GM23248 (cell line): ENCODE data around the gene DSG2. TPM values are rescaled to one million over a fixed set of nuclear protein-coding genes. Genes with fewer than 3 reads are reported as not detected.

Experiments used
- DNase-seq: peaks from one replicate; pipeline ENCODE4 v3.0.0-alpha.2; 2015
- H2AFZ ChIP-seq: fragments of 200-600 bp; sonication (generic); 2 replicates; pipeline ENCODE4 v1.6.1; 2016; ENCODE audit warnings: antibody characterized with exemption
- H3F3A ChIP-seq: fragments of 200-600 bp; sonication (generic); 2 replicates; pipeline ENCODE4 v1.6.1; 2016; ENCODE audit warnings: mild to moderate bottlenecking, antibody characterized with exemption, mixed run types; ENCODE audit not compliant: insufficient read depth
- H3K27ac ChIP-seq: fragments of 200-600 bp; sonication (generic); 2 replicates; pipeline ENCODE4 v1.5.1; 2016; ENCODE audit warnings: mild to moderate bottlenecking
- H3K27me3 ChIP-seq: fragments of 200-600 bp; sonication (generic); replicated peaks from 2 replicates; pipeline ENCODE4 v1.6.1; 2016; ENCODE audit warnings: mild to moderate bottlenecking; ENCODE audit not compliant: insufficient read depth
- H3K36me3 ChIP-seq: fragments of 200-600 bp; sonication (generic); 2 replicates; pipeline ENCODE4 v1.6.1; 2016; ENCODE audit warnings: low read depth, mild to moderate bottlenecking
- H3K4me1 ChIP-seq: fragments of 200-600 bp; sonication (generic); 2 replicates; pipeline ENCODE4 v1.6.1; 2016; ENCODE audit warnings: mild to moderate bottlenecking; ENCODE audit not compliant: insufficient read depth
- H3K4me2 ChIP-seq: fragments of 200-600 bp; sonication (generic); one replicate; pipeline ENCODE4 v1.6.1; 2016; ENCODE audit warnings: mild to moderate bottlenecking; ENCODE audit not compliant: unreplicated experiment
- H3K4me3 ChIP-seq: fragments of 200-600 bp; sonication (generic); 2 replicates; pipeline ENCODE4 v1.5.1; 2016; ENCODE audit warnings: mild to moderate bottlenecking
- H3K79me2 ChIP-seq: fragments of 200-600 bp; sonication (generic); 2 replicates; pipeline ENCODE4 v1.6.1; 2016; ENCODE audit warnings: mild to moderate bottlenecking; ENCODE audit not compliant: insufficient read depth
- H3K9ac ChIP-seq: fragments of 200-600 bp; sonication (generic); 2 replicates; pipeline ENCODE4 v1.6.1; 2016; ENCODE audit warnings: mild to moderate bottlenecking
- H3K9me2 ChIP-seq: fragments of 200-600 bp; sonication (generic); 2 replicates; pipeline ENCODE4 v1.6.1; 2016; ENCODE audit warnings: mixed run types, mild to moderate bottlenecking, moderate library complexity; ENCODE audit not compliant: insufficient read depth
- H3K9me3 ChIP-seq: fragments of 200-600 bp; sonication (generic); one replicate; pipeline ENCODE4 v1.6.1; 2017; ENCODE audit warnings: low read depth
- H4K20me1 ChIP-seq: fragments of 200-600 bp; sonication (generic); 2 replicates; pipeline ENCODE4 v1.6.0; 2016; ENCODE audit not compliant: insufficient read depth
- EZH2 ChIP-seq: fragments of 200-600 bp; sonication (generic); IDR thresholded peaks from 2 replicates; pipeline ENCODE4 v1.6.1; 2018; ENCODE audit warnings: antibody characterized with exemption, mild to moderate bottlenecking; ENCODE audit not compliant: insufficient read depth, poor library complexity, severe bottlenecking
- EZH2phosphoT487 ChIP-seq: fragments of 200-600 bp; sonication (generic); IDR thresholded peaks from 2 replicates; pipeline ENCODE4 v1.6.1; 2018; ENCODE audit warnings: antibody characterized with exemption, moderate library complexity, mild to moderate bottlenecking, low read depth; ENCODE audit not compliant: insufficient read depth
- WGBS, 2 experiments: methylation state at CpG; one replicate each; pipeline ENCODE4 v1.1.6; 2015 to 2017; ENCODE audit warnings: low lambda C conversion rate in 2 of 2, low coverage in 1 of 2; ENCODE audit errors: missing lambda C conversion rate in 2 of 2; 5-methylcytosine and 5-hydroxymethylcytosine counted together
- in situ Hi-C: fragments of 300-500 bp; cut with MboI; formaldehyde crosslinking; loops from 2 replicates; pipeline ENCODE4 v1.15.0; 2020
- polyA plus RNA-seq: library from polyadenylated mRNA; unstranded; fragments of >200 nt; fragmentation: Nextera tagmentation; extraction: Ambion mirVana; gene quantifications from 2 replicates; pipeline ENCODE4 v1.2.1, GENCODE V29; 2016
- total RNA-seq: library from RNA; depleted of rRNA; stranded (reverse); fragments of >200 nt; shearing (Covaris generic); gene quantifications from 2 replicates; pipeline ENCODE4 v1.2.3, GENCODE V29; 2014

The DSG2 gene
- total and polyA plus RNA-seq, 2 experiments from 2014 or later, result under 0.01 TPM; not detected in 1

DNA sequence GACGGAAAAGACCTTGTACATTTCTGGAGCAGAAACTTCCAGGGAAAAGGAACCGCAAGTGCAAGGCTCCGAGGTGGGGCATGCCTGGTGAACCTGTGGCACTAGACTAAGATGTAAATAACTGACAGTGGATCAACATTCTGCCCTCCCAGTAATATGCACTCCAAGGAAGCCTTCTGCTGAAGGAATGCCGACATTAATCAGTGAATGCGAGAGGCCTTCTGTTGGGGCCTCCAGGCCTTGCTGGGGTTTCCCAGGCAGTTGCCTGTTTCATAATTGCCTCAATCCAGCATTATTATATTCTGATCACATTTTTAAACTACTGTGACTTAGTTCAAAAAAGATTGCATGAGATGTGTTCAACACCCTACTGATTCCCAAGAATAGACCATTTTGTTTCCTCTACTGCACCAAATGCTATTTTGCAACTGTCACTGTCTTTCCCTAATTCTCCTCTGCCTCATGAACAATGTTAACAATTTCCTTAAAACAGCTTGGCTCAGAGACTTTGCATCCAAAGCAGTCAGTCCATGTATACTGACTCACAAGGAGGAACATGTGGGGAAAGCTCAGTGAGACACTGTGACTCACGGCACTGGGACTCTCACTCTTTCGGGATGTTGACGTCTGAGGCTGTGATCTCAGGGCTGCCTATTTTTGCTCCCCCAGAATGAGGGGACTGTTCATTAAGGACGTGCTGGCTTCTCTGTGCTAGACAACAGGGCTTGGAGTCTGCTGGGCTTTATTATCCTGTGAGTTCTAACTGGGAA, 10.5 kb upstream of the DSG2 start:
- no peaks in the 10 kb centered on the region; the same call in 1 of the 2 replicates for H3K27me3 ChIP-seq
- no peaks in the 10 kb centered on the region for H3K9me3 ChIP-seq
- 44% methylated on average over 9 of the region's 9 CpGs for WGBS, 2 experiments
- H3K36me3 ChIP-seq, result no peaks in the 10 kb centered on the region
- H2AFZ ChIP-seq, result no peak overlapping the region
- no peak overlapping the region for H3K4me2 ChIP-seq
- H3K4me3 ChIP-seq, result no peak overlapping the region
- H3K4me1 ChIP-seq, result no peaks in the 10 kb centered on the region
- H3K27ac ChIP-seq, result no peak overlapping the region
- in situ Hi-C loops, result no loop called here
- peak; percentile 88 for DNase-seq
- TF ChIP-seq EZH2phosphoT487, result no peak
- no peak for TF ChIP-seq EZH2
- H3F3A ChIP-seq, result no peaks in the 10 kb centered on the region
- no peaks in the 10 kb centered on the region for H3K79me2 ChIP-seq
- H3K9me2 ChIP-seq, result no peaks in the 10 kb centered on the region
- no peaks in the 10 kb centered on the region for H4K20me1 ChIP-seq
- H3K9ac ChIP-seq, result no peak overlapping the region

- Histone ChIP-seq H3K9me3 (no peaks in the 10 kb centered on the region), H3K36me3 (no peaks in the 10 kb centered on the region), H3K4me3 (no peak overlapping the region), H4K20me1 (no peaks in the 10 kb centered on the region), H3K27ac (no peak overlapping the region), H2AFZ (no peak overlapping the region), H3K9ac (no peak overlapping the region), H3K4me1 (no peaks in the 10 kb centered on the region), H3F3A (no peaks in the 10 kb centered on the region), H3K27me3 (no peaks in the 10 kb centered on the region; the same call in 1 of the 2 replicates), H3K9me2 (no peaks in the 10 kb centered on the region), H3K79me2 (no peaks in the 10 kb centered on the region), H3K4me2 (no peak overlapping the region)
- no peak for TF ChIP-seq EZH2
- DNase-seq, result no peak
- in situ Hi-C loops, result no loop called here
- 33 to 38% methylated on average over 1 of the region's 1 CpG for WGBS, 2 experiments
These were observed 8.7 kb upstream of the DSG2 start for GRCh38 chr18:31489311-31489710.

- Histone ChIP-seq H3K9ac (no peak overlapping the region), H3K27me3 (no peaks in the 10 kb centered on the region), H3F3A (no peaks in the 10 kb centered on the region), H3K79me2 (no peaks in the 10 kb centered on the region), H2AFZ (no peak overlapping the region), H3K4me3 (no peak overlapping the region), H3K9me2 (no peaks in the 10 kb centered on the region), H3K36me3 (no peaks in the 10 kb centered on the region), H3K27ac (no peak overlapping the region), H3K4me2 (no peak overlapping the region), H3K4me1 (no peaks in the 10 kb centered on the region), H4K20me1 (no peaks in the 10 kb centered on the region), H3K9me3 (no peaks in the 10 kb centered on the region)
- no peak for DNase-seq
- WGBS, 2 experiments, result 44 to 56% methylated on average over 1 of the region's 1 CpG
- TF ChIP-seq EZH2phosphoT487, result no peak
- no peak for TF ChIP-seq EZH2
- in situ Hi-C loops, result no loop called here
These were observed 7.6 kb upstream of the DSG2 start for GRCh38 chr18:31490387-31490786.

DNA sequence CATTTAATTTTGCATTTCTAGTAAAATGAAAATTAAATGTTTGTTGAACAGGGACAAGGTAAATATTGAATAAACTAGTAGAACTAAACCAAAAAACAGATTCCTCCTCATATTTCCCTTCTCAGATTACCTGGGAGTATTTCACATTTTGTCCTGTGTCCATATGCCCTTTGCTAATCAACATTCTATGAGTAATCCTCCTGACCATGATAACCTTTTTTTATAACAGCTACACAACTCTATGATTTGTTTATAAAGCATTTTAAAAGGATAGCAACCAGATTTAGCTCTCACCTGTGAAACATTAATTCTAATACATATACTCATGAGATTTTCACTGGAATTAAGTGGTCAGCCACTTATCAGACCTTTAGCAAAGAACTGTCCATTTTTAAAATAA, 7.1 kb upstream of the DSG2 start:
- H3K27me3 ChIP-seq, result no peaks in the 10 kb centered on the region
- H3K27ac ChIP-seq, result no peak overlapping the region
- TF ChIP-seq EZH2, result no peak
- no peak for TF ChIP-seq EZH2phosphoT487
- no peaks in the 10 kb centered on the region for H3K9me2 ChIP-seq
- H3K4me2 ChIP-seq, result no peak overlapping the region
- H3K4me1 ChIP-seq, result no peaks in the 10 kb centered on the region
- no peak overlapping the region for H3K9ac ChIP-seq
- no peaks in the 10 kb centered on the region for H3F3A ChIP-seq
- H3K4me3 ChIP-seq, result no peak overlapping the region
- DNase-seq, result no peak
- no peak overlapping the region for H2AFZ ChIP-seq
- no peaks in the 10 kb centered on the region for H3K9me3 ChIP-seq
- H4K20me1 ChIP-seq, result no peaks in the 10 kb centered on the region
- no peaks in the 10 kb centered on the region for H3K36me3 ChIP-seq
- in situ Hi-C loops, result no loop called here
- H3K79me2 ChIP-seq, result no peaks in the 10 kb centered on the region

GRCh38 chr18:31491586-31491985, 6.4 kb upstream of the DSG2 start:
- H3F3A ChIP-seq, result no peaks in the 10 kb centered on the region
- H3K9me2 ChIP-seq, result no peaks in the 10 kb centered on the region
- no peaks in the 10 kb centered on the region for H3K4me1 ChIP-seq
- no peak overlapping the region for H3K4me2 ChIP-seq
- H3K9ac ChIP-seq, result no peak overlapping the region
- no peak overlapping the region for H2AFZ ChIP-seq
- no peaks in the 10 kb centered on the region for H3K36me3 ChIP-seq
- DNase-seq, result no peak
- H3K9me3 ChIP-seq, result no peaks in the 10 kb centered on the region
- in situ Hi-C loops, result no loop called here
- H4K20me1 ChIP-seq, result no peaks in the 10 kb centered on the region
- H3K4me3 ChIP-seq, result no peak overlapping the region
- TF ChIP-seq EZH2phosphoT487, result no peak
- TF ChIP-seq EZH2, result no peak
- no peak overlapping the region for H3K27ac ChIP-seq
- H3K27me3 ChIP-seq, result no peaks in the 10 kb centered on the region
- no peaks in the 10 kb centered on the region for H3K79me2 ChIP-seq
